ENCODE measurements around the gene ABTB2.

DNA sequence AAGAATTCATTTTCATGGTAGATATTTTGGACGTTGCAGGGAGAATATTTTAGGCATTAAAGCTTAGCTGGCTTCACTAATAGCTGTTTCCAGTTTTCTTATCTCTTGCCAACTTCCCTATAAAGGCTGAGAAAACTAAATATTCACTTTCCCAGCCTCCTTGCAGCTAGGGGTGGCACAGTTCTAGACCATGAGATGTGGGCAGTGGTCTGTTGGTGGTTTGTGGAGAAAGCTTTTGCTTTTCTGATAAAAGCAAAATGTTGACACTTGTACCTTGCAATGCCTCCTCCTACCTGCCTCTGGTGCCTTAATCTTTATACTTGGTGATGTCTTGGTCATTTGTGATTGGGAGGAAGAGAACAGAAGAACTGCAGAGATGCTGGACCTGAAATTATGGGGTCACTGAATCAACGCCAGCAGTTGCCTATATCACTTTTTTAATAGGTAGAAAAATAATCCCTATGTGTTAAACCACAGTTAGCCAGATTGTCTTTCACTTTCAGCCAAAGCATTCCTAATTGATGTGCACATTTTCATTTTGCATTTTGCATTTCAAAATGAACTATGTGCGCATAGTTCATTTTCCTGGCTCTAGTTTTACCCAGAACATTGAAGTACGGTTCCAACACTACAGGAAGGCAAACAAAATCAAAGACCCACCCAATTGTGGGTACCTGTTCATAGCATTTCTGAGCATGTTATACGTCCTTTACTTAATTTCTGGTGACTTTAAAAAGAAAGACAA is 24.9 kb upstream of the ABTB2 start:
- TF ChIP-seq ZNF274 (IDR thresholded peaks at IDR 0.05; ENCODE audit: borderline replicate concordance, extremely low read depth, low read length), result no peak
- TF ChIP-seq TAF7 (optimal IDR thresholded peaks at IDR 0.05; ENCODE audit: borderline replicate concordance, low read depth, low read length), result no peak
- TF ChIP-seq, protein P1, sequence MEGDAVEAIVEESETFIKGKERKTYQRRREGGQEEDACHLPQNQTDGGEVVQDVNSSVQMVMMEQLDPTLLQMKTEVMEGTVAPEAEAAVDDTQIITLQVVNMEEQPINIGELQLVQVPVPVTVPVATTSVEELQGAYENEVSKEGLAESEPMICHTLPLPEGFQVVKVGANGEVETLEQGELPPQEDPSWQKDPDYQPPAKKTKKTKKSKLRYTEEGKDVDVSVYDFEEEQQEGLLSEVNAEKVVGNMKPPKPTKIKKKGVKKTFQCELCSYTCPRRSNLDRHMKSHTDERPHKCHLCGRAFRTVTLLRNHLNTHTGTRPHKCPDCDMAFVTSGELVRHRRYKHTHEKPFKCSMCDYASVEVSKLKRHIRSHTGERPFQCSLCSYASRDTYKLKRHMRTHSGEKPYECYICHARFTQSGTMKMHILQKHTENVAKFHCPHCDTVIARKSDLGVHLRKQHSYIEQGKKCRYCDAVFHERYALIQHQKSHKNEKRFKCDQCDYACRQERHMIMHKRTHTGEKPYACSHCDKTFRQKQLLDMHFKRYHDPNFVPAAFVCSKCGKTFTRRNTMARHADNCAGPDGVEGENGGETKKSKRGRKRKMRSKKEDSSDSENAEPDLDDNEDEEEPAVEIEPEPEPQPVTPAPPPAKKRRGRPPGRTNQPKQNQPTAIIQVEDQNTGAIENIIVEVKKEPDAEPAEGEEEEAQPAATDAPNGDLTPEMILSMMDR (IDR thresholded peaks at IDR 0.05; ENCODE audit: control extremely low read depth in 1 of 3, insufficient read depth in 1 of 3, low read depth in 1 of 3, low read length in 3 of 3), result no peak
- no peak for TF ChIP-seq TEAD4 (IDR thresholded peaks at IDR 0.05; ENCODE audit: low read depth, low read length)
- no peak for TF ChIP-seq RNF2 (IDR thresholded peaks at IDR 0.05; ENCODE audit: borderline replicate concordance, low read depth, low read length, missing control alignments, poor library complexity, severe bottlenecking)
- no peak for TF ChIP-seq GTF2F1 (IDR thresholded peaks at IDR 0.05; ENCODE audit: borderline replicate concordance, low read depth, low read length)
- TF ChIP-seq ATF2 (IDR thresholded peaks at IDR 0.05; ENCODE audit: low read length), result no peak
- no peak for TF ChIP-seq POLR2AphosphoS5 (IDR thresholded peaks at IDR 0.05; ENCODE audit: low read depth, low read length)
- no peak for TF ChIP-seq SIN3A (conservative IDR thresholded peaks at IDR 0.05 in 1 of 2, IDR thresholded peaks at IDR 0.05 in 1 of 2; ENCODE audit: low read depth in 1 of 2, low read length in 2 of 2)
- no peak for TF ChIP-seq CEBPB (IDR thresholded peaks at IDR 0.05; ENCODE audit: low read depth, low read length)
- TF ChIP-seq SP1 (IDR thresholded peaks at IDR 0.05; ENCODE audit: low read depth, low read length), result no peak
- no peak for TF ChIP-seq TCF12 (IDR thresholded peaks at IDR 0.05; ENCODE audit: low read depth, low read length)
- TF ChIP-seq JUN (IDR thresholded peaks at IDR 0.05; ENCODE audit: low read depth, low read length), result no peak
- no peak for TF ChIP-seq MAX (IDR thresholded peaks at IDR 0.05)
